Limb (tissue), 2 donors: ENCODE results near the gene PAM16.
"Not testable (repeated sequence)": the region's sequence is repeated elsewhere in the genome, so short reads cannot be mapped to it uniquely, and the experiment has no call there.

Source experiments
- DNase-seq, 2 donors: peaks; one replicate each; pipeline ENCODE4 v3.0.0-alpha.2; 2016; ENCODE audit errors: extremely low spot score in 2 of 2

Gene PAM16

GRCh38 chr16:4353675-4354074 is 2.6 kb upstream of the PAM16 start:
- DNase-seq, result no peak

- DNase-seq, result no peak
These were observed 1.7 kb upstream of the PAM16 start for GRCh38 chr16:4352843-4353242.

- DNase-seq, result no peak
These were observed 759 bp upstream of the PAM16 start for GRCh38 chr16:4351880-4352279.

- no peak for DNase-seq
These were observed 745 bp downstream of the PAM16 start for GRCh38 chr16:4350365-4350786.

GRCh38 chr16:4349332-4349731 is 1.8 kb downstream of the PAM16 start:
- no peak for DNase-seq

- no peak for DNase-seq
These were observed 3.2 kb downstream of the PAM16 start for GRCh38 chr16:4347765-4348509.

GRCh38 chr16:4347010-4347409 is 4.1 kb downstream of the PAM16 start:
- DNase-seq, result no peak

- no peak for DNase-seq
These were observed 5.0 kb downstream of the PAM16 start for GRCh38 chr16:4345836-4346781.

GRCh38 chr16:4344983-4345835 is 5.9 kb downstream of the PAM16 start:
- no peak for DNase-seq

GRCh38 chr16:4344300-4344982 is 6.7 kb downstream of the PAM16 start:
- not testable (repeated sequence) for DNase-seq

- no peak for DNase-seq
These were observed 8.0 kb downstream of the PAM16 start for GRCh38 chr16:4342866-4343744.

GRCh38 chr16:4341250-4341649 is 9.9 kb downstream of the PAM16 start:
- no peak for DNase-seq

GRCh38 chr16:4340443-4340842 is 10.7 kb downstream of the PAM16 start:
- no peak for DNase-seq

- DNase-seq, result peak; percentile 49 to 82
These were observed 11.2 kb downstream of the PAM16 start for GRCh38 chr16:4339909-4340308.

- DNase-seq, result no peak
These were observed 11.7 kb downstream of the PAM16 start for GRCh38 chr16:4339455-4339854.

GRCh38 chr16:4338712-4339299 is 12.3 kb downstream of the PAM16 start:
- no peak for DNase-seq

- no peak for DNase-seq
These were observed 13.0 kb downstream of the PAM16 start for GRCh38 chr16:4338125-4338582.

- no peak for DNase-seq
These were observed 13.5 kb downstream of the PAM16 start for GRCh38 chr16:4337540-4338088.
